ENCODE data around the gene CPEB4. TPM values are rescaled to one million over a fixed set of nuclear protein-coding genes. Genes with fewer than 3 reads are reported as not detected.
A peak's percentile ranks its signal among the peaks of the same experiment; 100 is the strongest.

Gene CPEB4
- total and polyA plus RNA-seq, 9 of the 15 experiments (the other 6 are each of a cell fraction or from before 2014, with no cell fraction given): 7.4 to 21.3 (median 12.4) TPM

- TF ChIP-seq ZNF696 (CRISPR knock-in tag; conservative IDR thresholded peaks at IDR 0.05) (no peak), WHSC1 (IDR thresholded peaks at IDR 0.05; ENCODE audit: low read length) (no peak), LEF1 (IDR thresholded peaks at IDR 0.05) (0 out of 2 replicates have a peak, but pooled peaks have one; percentile 12), ZMIZ1 (IDR thresholded peaks at IDR 0.05; ENCODE audit: low read depth in 2 of 2, low read length in 2 of 2) (no peak), MCM7 (IDR thresholded peaks at IDR 0.05) (no peak), MEIS2 (IDR thresholded peaks at IDR 0.05; ENCODE audit: partially characterized antibody) (no peak), RB1 (IDR thresholded peaks at IDR 0.05; ENCODE audit: low read depth) (no peak), HNRNPL (IDR thresholded peaks at IDR 0.05; ENCODE audit: low read depth, low read length) (no peak), RREB1 (CRISPR knock-in tag; IDR thresholded peaks at IDR 0.05) (no peak), CHD1 (IDR thresholded peaks at IDR 0.05; ENCODE audit: low read length) (peak; percentile 58), CBX5 (IDR thresholded peaks at IDR 0.05; ENCODE audit: borderline replicate concordance, low read depth) (no peak), NCOR1 (IDR thresholded peaks at IDR 0.05) (no peak), MYC (IDR thresholded peaks at IDR 0.05; ENCODE audit: low read depth, low read length) (no peak), MYC (CRISPR knock-in tag; IDR thresholded peaks at IDR 0.05; ENCODE audit: borderline replicate concordance, low read depth) (no peak), MECOM (CRISPR knock-in tag; IDR thresholded peaks at IDR 0.05) (no peak), PATZ1 (CRISPR knock-in tag; IDR thresholded peaks at IDR 0.05; ENCODE audit: borderline replicate concordance) (no peak), MEF2D (tag; conservative IDR thresholded peaks at IDR 0.05; ENCODE audit: low read depth) (no peak), NRF1 (conservative IDR thresholded peaks at IDR 0.05 in 1 of 2, IDR thresholded peaks at IDR 0.05 in 1 of 2) (no peak), KLF16 (IDR thresholded peaks at IDR 0.05) (no peak)
Measured at GRCh38 chr5:173888473-173889131, 453 bp downstream of the CPEB4 start (continued).
